Stimulated activated CD4-positive, alpha-beta T cell treated with anti-CD3 and anti-CD28 coated beads, Interleukin-12 subunit alpha, Interleukin-12 subunit beta, amount 100 ng/mL, for 4 hours (primary cell): ENCODE results near the gene FAF1.

ENCODE experiments used
- DNase-seq: peaks from one replicate; pipeline ENCODE4 v3.0.0-alpha.2; 2020

Gene FAF1

DNA sequence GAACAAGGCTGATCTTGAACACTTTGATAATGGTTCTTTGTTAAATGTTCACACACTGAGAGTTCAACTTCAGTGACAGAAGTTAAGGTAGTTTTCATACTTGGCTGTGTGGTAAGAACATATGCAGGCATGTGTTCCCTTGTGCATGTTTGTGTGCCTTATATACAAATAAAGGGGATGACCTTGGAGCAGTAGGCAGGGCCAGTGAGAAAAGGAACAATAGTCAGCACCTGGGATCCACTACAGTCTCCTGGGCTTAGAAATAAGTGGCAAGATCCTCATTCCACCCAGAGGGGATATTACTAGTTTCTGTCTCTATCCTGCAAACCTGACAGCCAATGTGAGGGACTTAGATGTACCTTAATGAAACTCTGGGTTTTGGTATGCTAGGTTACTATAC lies 486.6 kb downstream of the FAF1 start:
- DNase-seq: no peak

DNA sequence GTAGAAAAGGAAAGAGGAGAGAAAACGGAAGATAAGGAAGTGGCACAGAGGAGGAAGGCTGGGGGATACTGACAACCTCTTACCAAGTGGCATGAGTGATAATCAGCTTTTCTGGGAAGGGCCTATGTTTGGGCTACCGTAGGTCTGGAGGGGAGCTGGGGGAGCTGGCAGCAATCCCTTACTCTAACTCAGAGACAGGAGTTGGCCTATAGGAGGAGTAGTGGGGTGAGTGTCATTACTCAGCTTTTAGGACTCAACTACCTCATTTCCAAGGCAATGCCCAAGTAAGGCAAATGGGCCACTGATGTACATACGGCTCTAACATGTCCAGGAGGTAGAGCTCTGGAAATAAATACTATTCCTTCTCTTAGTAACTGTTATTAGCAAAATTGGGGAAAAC lies 488.1 kb downstream of the FAF1 start:
- DNase-seq: no peak

DNA sequence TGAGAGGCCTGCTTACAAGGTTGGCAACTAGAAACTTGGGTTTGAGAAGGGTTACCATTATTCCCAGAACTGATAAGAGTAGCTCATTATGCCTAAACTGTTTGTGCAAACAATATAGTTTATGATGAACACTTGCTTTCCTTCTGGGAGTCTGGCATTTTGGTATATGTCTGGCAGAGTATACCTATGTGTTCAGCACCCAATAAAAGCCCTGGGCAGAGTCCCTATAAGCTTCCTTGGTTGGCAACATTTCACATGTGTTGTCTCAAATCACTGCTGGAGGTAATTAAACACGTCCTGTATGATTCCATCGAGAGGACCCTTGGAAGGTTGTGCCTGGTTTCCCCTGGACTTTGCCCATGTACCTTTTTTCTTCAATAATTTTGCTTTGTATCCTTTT lies 497.1 kb downstream of the FAF1 start:
- no peak for DNase-seq

DNA sequence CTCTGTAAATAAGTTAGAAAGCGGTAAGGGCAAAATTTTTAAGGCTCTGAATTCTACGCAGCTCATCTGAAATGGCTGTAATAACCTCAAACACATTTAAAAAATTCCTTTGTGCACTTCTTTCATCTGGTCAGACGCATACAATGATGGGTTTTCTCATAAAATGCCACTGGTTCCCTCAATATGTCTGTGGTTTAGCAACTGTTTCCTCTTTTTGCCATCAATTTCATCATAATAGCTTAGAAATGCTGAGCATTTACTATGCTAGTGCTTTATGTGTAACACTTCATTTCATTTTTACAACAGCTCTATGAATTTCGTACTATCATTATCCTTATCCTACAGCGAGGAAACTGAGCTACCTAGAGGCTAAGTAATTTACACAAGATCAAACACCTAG lies 501.6 kb downstream of the FAF1 start:
- DNase-seq: no peak

DNA sequence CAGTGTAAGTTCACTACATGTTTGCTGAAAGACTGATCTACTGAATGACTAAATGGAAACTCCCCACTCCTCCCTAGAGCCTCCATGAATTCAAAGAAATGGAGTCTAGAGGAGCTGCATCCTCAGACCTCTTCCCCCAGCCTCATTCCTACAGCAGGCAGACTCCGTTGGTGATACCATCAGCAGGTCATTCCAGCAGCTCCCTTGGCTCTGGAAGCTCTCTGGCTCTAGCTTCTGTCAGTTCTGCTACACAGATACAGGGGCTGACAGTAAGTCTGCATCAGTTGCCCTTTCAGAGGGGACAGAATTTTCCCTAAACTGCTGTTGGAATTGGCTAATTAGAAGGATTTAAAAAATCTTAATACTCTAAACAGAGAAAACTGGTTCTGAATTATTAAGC lies 505.2 kb downstream of the FAF1 start:
- DNase-seq: no peak

DNA sequence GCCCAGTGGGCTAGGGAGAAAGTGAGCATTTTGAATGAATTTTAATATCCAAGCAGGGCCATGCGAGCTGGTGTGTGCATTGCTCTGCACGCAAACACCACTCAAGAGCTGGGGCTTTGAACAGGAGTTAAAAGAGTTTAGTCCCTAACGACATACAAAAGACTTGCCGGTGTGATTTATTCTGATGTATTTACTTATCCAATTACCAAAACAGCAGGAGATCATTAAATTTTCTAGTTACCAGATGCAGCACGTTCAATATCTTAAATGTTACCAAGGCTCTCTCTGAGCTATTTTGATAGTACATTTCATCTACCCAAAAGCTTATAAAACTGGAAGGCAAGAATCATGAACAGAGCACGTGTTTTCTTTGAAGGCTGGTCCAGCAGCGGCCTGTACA lies 506.8 kb downstream of the FAF1 start:
- DNase-seq: no peak

DNA sequence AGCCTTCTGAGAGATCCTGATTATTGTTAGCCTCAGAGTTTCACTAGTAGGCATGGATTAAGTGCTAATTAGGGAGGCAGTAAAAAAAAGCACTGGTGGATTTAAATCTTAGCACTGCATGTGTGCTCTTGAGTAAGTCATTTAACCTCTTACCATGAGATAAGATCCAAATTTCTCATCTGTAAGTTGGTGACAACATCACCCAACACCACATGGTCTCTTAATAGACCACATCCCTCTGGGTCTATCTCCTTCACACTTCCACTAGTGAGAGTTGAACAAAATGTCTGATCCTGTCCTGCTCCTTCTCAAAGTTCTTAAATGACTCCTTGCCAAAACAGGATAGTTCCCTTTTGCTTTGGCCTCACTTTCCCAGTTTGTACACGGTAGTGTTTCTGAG lies 507.4 kb downstream of the FAF1 start:
- DNase-seq: no peak

DNA sequence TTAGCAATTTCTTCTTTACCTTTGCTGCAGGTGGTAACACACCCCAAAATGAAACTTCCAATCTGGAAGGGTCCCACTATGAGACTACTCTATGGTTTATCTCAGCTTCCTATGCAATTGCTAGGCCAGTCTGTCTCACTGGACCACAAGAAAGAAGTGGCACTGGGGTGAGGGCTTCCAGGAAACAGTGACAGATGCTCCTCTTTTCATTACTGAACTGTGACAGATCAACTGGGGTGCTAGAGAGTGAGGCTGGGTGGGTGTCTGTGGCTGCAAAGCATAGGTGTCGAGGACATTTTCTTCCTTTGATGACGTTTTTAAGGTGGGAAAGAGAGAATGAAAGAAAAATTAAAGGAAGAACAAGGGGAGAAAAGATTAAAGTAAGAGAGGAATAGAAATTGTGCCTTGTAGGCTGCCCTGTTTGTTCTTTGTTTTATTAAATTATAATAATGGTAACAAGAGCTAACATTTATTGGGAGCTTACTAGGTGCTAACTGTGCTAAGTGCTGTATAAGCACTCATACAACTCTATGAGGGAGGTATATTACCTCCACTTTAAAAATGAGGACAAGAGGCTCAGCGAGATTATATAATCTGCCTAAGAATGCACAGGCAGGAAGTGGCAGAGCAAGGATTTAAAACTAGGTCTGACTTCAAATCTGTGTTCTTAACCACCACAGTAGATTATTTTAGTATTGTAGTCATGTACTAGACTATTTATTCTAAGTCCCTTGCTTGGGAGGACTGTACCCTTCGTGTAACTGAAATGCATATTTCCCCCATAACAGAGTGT lies 509.0 kb downstream of the FAF1 start:
- DNase-seq: no peak

DNA sequence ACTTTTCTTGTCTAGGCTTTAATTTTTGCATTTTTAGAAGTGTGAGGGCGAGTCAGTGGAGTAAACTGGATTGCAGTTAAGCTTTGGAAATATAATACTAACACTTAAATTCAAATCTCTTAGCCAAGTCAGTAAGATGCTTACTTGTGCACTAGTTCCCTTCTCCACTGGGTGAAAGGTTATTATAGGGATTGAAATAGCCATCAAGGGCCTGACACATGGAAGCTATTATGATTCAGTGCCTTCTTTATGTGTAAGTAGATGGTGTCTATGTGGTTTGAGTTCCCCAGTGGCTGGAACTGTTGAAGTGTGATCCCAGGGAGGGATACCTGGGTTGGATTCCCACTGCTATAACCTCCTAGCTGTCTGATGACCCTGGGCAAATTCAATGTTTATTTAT lies 512.1 kb downstream of the FAF1 start:
- no peak for DNase-seq

DNA sequence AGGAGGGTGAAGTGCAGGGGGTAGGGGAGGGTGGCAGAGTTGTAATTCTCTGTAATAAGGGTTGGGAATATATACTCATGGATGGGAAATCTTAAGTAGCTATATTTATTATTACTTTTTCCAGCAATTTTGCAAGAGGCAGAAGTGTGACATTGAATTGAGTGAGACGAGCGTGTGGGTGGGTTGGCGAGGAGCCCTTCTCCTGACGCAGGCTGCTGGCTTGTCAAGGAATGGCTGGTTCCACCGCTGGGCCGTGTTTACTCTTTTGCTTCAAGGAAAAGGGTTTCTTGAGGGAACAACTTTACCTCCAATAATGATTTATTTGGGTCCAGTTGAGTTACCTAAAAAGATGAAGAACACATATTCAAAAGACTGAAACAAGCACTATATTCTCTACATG lies 518.9 kb downstream of the FAF1 start:
- no peak for DNase-seq

DNA sequence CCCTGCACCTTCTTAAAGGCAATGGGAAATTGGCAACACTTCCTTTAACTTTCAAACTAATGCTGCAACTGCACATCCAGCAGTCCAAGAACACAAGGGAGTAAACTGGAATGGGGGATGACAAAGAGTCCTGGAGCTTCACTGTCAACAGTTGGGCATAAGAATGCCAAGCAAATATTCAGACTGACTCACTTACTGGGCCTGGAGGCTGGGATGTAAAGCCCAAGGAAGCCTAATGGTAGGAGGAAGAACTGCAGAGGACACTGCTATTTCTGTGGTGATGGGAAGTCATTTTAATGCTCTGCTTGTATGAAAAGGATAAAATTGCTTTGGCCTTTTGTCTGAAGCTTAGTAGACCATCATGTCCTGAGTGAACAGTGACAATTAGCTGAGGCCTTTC lies 521.1 kb downstream of the FAF1 start:
- no peak for DNase-seq

DNA sequence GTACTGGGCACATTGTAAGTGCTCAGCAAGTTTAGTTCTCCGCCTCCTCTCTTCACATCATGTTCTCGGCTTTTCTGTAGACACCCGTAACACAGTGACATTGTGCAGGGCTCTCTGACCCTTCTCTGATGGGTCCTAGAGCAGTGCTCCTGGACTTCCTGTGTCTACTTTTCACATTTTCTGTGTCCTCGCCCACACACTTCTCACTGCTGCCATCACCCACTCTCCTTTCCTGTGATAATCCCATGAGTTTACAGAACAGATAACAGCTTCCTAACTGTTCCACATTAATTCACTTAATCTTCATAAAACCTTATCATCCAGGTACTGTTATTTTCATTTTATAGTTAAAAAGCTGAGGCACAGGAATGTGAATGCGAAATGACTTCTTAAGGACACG lies 523.6 kb downstream of the FAF1 start:
- DNase-seq: no peak

DNA sequence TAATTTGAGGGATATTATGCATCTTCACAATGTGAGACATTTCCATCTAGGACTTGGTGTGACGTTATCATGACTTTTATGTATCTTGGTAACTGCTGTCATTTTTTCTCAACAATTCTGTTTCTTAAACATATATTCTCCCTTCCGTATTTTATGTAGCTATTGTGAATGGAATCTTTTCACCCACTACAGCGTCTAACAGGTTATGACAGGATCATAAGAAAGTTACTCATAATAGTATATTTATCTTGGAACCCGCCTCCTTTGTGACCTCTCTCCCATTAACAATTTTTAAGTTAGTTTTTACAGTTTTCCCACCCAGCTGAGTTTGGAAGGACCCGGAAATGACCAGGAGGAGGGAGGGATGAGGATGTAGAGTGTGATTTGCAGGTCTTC lies 530.1 kb downstream of the FAF1 start:
- DNase-seq: no peak

DNA sequence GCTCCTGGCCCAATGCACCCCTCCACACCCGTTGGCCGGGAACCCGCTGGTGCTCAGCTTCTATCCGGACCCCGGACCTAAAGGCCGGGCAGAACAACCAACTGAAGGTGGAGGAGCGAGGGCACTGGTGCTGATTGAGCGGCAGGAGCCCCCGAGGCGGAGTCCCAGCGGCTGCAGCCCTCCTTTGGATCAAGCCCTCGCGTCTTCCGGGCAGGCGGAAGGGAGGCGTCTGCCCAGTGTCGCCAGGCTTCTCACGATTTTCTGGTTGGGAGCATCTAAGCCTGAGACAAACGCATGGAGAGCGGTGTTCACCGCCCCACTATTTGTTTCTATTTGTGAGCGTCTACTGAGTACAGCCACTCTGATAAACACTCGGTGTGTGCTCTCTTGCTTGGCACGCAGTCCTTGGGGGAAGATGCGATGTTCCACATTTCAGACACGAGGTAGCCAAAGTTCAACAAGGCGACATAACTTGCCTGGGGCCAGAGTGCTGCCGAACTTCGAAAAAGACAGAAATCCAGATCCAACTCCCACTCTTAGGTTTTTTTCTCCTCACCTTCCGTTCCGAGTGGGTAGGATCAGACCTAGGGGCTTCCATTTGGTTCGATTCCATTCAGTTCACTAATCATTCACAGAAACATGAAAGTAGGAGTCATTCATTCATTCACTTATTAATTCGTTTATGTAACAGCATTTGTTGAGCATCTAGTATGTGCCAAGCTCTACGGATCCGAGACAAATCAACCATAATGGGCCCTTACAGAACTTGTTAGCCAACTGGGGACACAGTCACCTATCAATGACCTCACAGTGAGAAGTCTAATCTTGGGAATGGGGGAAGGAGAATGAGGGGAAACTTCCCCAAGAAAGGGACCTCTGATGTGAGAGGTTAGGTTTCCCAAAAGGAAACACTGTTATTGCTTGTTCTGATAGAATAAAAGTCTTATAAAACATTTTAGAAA lies 532.0 kb downstream of the FAF1 start:
- DNase-seq: no peak

DNA sequence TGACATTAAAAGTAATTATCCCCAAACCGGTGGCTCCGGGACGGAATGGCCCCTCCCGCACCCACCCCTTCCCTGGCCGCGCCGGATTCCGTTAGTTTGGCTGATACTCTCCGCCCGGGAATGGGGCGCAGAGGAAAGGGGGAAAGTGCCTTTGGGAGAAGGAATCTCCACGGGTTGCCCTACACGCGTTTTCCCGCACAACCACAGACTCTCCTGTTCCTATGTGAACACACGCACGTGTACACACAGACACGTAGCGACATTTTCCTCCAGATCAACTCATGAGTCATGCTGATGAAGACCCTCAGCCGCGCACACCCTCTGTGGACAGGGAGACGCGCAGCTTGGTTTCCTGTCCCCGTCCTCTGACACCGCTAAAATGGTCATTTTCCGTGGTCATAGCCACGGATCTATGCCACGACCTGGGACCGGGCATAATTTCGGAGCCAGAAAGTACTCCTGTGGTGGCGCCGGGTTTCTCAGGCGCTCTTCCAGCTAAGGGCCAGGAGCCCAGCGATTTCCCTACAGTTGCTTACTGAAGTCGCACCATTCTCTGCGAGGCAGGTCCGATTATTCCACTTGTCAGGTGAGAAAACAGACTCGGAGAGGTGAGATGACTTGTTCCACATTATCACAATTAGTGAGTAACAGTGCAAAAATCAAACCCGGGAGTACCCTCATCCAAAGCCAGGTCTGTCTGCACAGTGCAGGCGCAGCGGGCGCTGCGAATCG lies 532.8 kb downstream of the FAF1 start:
- DNase-seq: no peak

DNA sequence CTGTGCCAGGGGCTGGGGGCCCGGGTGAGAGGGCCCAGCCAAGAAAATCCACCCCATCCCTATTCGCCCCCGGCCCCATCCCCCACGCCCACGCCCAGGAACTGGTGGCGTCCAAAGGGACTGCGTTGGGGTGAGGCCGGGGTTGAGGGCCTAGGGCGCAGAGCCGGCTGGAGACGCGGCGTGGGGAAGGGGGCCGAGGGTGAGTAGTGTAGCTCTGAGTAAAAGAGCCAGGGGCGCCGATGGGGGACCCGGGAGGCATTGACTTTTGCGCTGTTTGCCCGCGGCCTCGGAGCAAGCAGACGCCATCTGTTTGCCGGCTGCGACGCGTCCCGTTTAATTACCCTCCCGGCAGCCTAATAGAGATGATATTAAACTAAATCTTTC lies 533.4 kb downstream of the FAF1 start:
- no peak for DNase-seq

DNA sequence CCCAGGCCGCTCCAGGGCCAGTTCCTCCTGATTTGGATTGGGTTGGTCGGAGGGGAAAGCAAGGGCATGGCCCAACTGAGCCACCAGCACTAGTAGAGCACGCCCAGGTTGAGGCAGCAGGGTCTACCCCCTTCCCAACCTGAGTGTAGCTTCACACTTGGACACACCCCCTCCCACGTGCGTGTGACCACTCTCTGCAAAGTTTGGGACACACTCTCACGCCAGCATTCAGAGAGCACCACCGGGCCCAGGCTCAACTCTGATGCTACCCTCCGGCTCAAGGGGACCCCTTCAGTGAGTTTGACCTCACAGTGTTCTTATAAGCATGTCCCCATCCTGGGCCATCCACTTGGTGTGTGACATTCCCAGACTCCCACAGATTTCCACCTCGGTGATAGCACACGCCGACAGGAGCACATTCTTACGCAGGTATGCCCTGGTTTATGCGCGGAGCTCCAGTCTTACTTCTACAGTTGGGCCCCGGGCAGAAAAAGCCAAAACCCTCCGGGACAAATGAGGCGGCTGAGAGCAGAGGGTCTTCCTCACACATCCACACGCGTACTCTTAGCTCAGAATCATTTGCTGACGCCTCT lies 533.9 kb downstream of the FAF1 start:
- DNase-seq: no peak

DNA sequence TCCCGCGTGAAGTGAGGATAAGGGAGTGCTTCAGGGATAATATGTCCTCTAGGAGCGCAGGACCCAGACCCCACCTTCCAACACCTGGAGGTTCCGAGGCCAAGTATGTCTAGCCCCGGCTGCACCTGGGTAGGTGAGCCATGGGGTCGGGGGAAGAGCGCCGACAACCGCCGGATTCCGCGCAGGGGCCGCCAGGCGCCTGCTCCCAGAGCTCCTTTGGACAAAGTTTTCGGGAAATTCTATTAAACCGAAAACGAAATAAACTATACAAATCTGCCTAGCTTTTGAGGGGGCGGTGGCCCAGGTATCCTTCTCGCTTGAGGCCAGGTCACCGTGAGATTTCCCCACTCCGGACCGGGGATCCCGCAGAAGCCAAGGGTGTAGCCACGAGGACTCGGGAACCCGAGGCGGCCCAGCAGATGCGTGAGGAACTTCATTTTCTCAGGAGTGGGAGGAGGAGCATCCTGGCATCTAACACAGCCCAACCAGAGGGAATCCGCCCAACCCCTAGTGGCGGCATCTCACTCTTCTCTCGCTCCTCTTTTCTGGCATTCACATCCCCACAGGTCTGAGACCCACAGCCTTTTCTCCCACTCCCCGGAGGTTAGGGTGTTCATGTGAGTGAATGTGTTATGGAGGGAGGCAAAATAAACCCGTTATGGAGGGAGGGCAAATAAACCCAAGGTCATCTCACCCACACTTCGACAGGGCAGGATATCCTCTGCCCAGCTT lies 534.5 kb downstream of the FAF1 start:
- DNase-seq: no peak

DNA sequence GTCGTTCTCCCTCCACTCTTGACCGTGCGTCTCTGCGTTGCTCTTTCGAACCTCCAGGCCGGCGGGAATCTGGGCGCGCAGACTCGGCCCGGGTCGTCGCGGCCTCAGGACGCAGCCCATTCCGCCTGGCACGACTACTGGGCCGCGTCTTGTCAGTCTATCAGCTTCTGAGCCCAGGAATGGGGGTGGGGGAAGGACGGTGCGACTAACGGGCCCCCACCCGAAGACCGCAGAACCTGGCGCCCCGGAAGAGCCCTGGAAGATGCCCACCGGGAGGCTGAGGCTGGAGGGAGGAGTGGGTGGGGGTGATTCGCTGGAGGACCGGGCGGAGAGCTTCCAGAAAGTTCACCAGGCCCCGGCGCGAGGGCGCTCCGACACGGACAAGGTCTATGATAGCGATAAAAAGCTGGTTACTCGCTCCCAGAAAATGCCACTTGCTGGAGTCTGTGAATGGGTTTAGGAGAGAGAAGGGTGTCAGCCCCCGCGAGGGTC lies 535.1 kb downstream of the FAF1 start:
- DNase-seq: no peak

DNA sequence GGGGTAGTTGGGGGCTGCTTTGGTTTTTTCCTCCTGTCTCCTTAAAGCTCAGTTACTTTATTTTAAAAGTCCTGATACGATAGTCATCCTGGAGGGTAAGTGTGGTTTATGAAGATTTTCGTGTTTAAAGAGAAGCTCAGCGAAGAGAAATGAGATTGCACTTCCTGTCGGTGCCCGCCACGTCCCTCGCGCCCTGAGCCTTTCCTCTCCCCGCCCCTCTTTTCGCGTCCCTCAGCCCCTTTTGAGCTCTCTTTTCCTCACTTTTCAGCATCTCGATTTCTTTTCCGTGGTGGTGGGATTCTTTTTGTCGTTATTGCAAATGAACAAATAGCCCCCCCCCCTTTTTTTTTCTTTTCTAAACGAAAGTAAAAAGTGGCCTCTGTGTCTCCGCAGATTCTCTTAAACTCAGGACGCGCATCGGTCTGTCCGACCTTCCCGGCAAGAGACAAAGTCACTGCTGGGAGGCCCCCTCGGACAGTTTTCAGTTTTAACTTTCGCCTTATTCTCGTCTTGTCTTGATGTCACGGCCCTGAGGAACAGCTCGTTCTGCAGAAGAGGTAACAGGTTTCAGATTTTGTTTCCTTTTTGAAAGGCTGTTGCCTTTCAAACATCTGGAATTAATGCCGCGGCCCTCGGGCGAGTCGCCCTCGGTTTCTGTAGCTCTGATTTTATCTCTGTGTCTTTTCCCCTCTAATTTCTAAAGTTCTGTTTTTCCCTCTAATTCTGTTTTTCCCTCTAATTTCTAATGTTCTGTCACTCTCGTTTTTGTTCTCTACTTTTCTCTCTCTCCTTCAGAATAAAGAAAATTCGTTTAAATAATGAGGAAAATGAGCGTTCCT lies 535.8 kb downstream of the FAF1 start:
- DNase-seq: no peak

DNA sequence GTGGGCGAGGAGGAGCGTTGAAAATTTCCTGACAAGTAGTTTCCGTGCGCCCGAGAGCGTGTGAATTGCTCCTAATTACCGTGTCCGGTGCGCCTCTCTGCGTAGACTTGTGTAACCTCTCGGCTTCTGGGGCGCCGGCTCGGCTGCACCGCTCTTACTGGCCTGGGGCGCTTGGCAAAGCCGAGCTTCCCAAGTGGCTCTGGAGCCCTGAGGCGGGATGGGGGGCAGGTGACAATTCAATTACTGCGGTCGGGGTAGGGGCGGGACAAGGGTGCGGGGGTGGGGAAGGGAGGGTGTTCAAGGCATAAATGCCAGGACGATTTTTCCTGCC lies 536.4 kb downstream of the FAF1 start:
- no peak for DNase-seq
